Stimulated activated CD8-positive, alpha-beta memory T cell treated with anti-CD3 and anti-CD28 coated beads, Interleukin-7, amount 100 ng/mL, for 48 hours (primary cell): Measurements from ENCODE around the gene KCNN2.
"Not testable (repeated sequence)": the region's sequence is repeated elsewhere in the genome, so short reads cannot be mapped to it uniquely, and the experiment has no call there.

Experiments used
- DNase-seq, 2 donors: peaks; one replicate each; pipeline ENCODE4 v3.0.0-alpha.2; 2020; ENCODE audit warnings: low read depth in 1 of 2; ENCODE audit errors: extremely low read depth in 1 of 2

The KCNN2 gene

GRCh38 chr5:114418176-114419066, 56.6 kb downstream of the KCNN2 start:
- DNase-seq, result no peak

GRCh38 chr5:114419067-114419388, 57.2 kb downstream of the KCNN2 start:
- no peak for DNase-seq

- DNase-seq, result no peak
Observed at GRCh38 chr5:114419959-114420358, 58.1 kb downstream of the KCNN2 start.

- no peak for DNase-seq
Observed at GRCh38 chr5:114427204-114427603, 65.3 kb downstream of the KCNN2 start.

GRCh38 chr5:114430532-114430931, 68.7 kb downstream of the KCNN2 start:
- DNase-seq, result no peak

GRCh38 chr5:114432684-114433083, 70.8 kb downstream of the KCNN2 start:
- not testable (repeated sequence) for DNase-seq

GRCh38 chr5:114434396-114435219, 72.7 kb downstream of the KCNN2 start:
- no peak for DNase-seq

GRCh38 chr5:114435220-114435481, 73.3 kb downstream of the KCNN2 start:
- no peak for DNase-seq

- DNase-seq, result no peak
Observed at GRCh38 chr5:114435885-114436299, 74.0 kb downstream of the KCNN2 start.

- no peak for DNase-seq
Observed at GRCh38 chr5:114437936-114438335, 76.1 kb downstream of the KCNN2 start.

- no peak for DNase-seq
Observed at GRCh38 chr5:114438471-114438870, 76.6 kb downstream of the KCNN2 start.

- DNase-seq, result no peak
Observed at GRCh38 chr5:114447084-114447773, 85.4 kb downstream of the KCNN2 start.

- no peak for DNase-seq
Observed at GRCh38 chr5:114448481-114448880, 86.6 kb downstream of the KCNN2 start.

GRCh38 chr5:114449860-114450421, 88.1 kb downstream of the KCNN2 start:
- peak; percentile 4 to 10 for DNase-seq

GRCh38 chr5:114450437-114450836, 88.6 kb downstream of the KCNN2 start:
- no peak for DNase-seq

GRCh38 chr5:114458726-114459125, 96.9 kb downstream of the KCNN2 start:
- no peak for DNase-seq

GRCh38 chr5:114467171-114467570, 105.3 kb downstream of the KCNN2 start:
- no peak for DNase-seq

GRCh38 chr5:114467729-114468128, 105.9 kb downstream of the KCNN2 start:
- DNase-seq, result no peak

GRCh38 chr5:114469372-114469771, 107.5 kb downstream of the KCNN2 start:
- DNase-seq, result no peak

- DNase-seq, result no peak
Observed at GRCh38 chr5:114471529-114471928, 109.7 kb downstream of the KCNN2 start.

- no peak for DNase-seq
Observed at GRCh38 chr5:114473541-114473940, 111.7 kb downstream of the KCNN2 start.
